COLO668 (cell line): Measurements from ENCODE around the gene LINC01488.

ENCODE experiments used
- DNase-seq: peaks from one replicate; lab custom pipeline; 2025; ENCODE audit not compliant: unreplicated experiment; lab: John Stamatoyannopoulos, UW

The LINC01488 gene

GRCh38 chr11:69444381-69445130, 36.9 kb upstream of the LINC01488 start:
- DNase-seq, result no peak

GRCh38 chr11:69445131-69445470, 36.4 kb upstream of the LINC01488 start:
- no peak for DNase-seq

- no peak for DNase-seq
Measured at GRCh38 chr11:69446108-69446507, 35.4 kb upstream of the LINC01488 start.

GRCh38 chr11:69447786-69448185, 33.7 kb upstream of the LINC01488 start:
- no peak for DNase-seq

GRCh38 chr11:69448471-69449284, 32.8 kb upstream of the LINC01488 start:
- no peak for DNase-seq

GRCh38 chr11:69449320-69450063, 32.0 kb upstream of the LINC01488 start:
- DNase-seq, result no peak

DNA sequence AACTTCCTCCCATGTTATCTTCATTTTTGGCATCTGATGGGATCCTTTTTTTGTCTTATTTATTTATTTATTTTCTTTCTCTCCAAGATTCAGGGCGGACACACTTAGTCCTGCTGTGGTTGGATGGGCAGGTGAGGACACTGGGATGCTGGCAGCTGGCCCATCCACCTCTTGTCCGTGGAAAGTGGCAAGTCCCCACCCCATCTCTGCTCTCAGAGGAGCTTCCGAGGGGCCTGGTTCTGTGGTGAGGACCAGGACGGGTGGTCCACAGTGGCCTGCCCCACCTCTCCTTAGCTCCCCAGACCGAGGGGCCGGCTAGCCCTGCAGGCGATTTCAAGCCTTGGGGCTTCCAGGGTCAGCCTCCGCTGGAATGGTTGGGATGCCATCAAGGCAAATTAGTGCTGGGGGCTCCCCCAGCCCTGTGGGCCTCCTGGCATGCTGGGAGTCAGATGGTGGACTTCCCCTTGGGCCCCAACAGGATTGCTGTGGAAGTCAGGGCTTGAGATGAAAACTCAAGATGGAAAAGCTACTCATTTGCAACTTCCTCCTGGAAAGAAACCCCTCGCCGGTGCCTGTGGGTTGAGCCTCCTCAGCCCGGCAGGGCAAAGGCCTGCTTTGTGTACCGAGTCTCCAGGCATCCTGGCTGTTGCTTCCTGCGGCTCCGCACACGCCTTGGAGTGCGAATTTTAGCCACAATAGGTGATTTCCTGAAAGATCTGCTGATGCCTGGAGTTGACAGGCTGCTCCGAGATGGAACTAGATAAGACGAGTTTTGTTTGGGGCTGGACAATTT, 31.2 kb upstream of the LINC01488 start:
- no peak for DNase-seq

GRCh38 chr11:69450857-69451220, 30.6 kb upstream of the LINC01488 start:
- DNase-seq, result no peak

GRCh38 chr11:69451289-69451688, 30.2 kb upstream of the LINC01488 start:
- no peak for DNase-seq

DNA sequence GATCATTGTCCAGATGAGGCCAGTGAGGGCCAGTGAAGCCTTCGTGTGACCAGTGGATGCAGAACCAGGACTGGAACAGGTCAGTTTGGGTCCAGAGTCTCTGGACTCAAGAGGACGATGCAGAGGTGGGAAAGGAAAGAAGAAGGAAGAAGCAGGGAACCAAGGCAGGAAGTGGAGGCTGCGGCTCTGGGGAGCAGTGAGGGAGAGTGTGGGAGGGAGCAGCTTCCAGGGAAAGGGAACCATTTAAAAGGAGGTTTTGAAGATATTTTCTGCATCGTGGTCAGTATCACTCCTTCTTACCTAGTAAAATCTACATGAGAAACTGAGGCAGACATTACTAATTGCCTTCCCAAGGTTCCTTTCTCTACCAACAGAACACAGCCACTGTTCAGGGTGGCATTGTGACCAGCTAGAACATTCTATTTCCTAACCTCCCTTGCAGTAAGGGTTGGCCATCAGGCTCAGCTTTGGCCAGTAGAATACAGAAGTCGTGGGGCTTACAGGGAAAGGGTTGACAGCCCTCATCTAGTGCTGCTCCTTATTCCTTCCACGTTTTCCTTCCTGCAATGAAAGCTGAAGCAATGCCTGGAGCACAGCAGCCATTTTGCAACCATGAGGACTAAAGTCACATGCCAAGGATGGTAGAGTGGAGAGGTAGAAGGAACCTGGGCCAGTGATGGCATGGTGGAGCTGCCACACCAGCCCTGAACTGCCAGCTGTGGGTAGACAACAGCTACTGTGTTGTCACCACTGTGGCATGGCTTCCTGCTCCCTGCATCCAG, 29.1 kb upstream of the LINC01488 start:
- no peak for DNase-seq

DNA sequence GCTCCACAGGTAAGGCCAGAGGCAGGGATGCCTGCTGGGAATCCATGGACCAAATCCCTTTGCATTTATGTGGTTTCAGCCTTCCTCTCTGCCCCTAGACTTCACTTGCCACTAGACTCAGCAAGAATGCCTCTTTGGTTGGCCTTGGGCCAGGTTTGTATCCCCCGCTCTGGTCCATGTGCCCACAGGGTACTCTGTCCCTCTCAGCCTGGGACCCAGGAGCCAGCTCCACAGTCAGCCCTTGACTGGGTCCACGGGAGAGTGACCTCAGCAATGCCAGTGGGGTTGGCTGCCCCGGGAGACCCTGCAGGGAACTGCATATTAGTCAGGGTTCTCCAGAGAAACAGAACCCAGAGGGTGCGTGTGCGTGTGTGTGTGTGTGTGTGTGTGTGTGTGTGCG, 28.3 kb upstream of the LINC01488 start:
- DNase-seq, result no peak

DNA sequence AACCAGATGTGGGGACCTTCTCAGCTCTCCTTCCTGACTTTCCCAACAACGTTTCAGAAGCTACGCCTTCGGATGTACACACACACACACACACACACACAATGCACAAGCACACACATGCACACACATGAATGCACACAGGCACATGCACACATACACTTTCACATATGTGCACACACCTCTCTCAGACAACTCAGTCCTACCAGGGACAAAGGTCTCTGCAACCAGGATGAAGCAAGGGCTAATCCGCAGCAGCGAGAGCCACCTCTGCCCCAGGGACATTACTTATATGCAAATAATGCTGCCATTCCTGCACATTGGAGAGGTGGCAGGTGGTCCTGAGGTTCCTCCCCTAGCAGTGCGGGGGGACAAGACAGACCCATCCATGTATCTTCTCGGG, 27.4 kb upstream of the LINC01488 start:
- DNase-seq, result no peak

DNA sequence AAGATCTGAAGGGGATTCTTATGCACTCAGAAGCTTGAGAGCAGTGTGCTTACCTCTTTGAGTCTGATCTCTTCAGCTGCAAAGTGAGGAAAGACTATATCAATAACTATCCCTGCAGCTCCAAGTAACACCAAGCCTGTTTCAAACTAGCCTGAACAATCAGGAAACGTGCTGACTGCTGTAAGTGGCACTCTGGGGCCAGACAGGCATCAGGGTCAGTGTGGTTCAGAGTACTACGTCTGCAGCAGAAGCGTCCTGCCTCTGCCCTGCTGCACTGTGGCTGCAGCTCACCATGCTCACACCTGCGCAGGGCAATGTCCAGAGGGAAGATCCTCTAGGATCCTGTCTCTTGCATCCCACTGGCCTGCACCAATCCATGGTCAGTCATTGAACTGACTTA, 25.5 kb upstream of the LINC01488 start:
- no peak for DNase-seq

- DNase-seq, result no peak
Measured at GRCh38 chr11:69456712-69457111, 24.8 kb upstream of the LINC01488 start.

- no peak for DNase-seq
Measured at GRCh38 chr11:69459848-69460539, 21.5 kb upstream of the LINC01488 start.

DNA sequence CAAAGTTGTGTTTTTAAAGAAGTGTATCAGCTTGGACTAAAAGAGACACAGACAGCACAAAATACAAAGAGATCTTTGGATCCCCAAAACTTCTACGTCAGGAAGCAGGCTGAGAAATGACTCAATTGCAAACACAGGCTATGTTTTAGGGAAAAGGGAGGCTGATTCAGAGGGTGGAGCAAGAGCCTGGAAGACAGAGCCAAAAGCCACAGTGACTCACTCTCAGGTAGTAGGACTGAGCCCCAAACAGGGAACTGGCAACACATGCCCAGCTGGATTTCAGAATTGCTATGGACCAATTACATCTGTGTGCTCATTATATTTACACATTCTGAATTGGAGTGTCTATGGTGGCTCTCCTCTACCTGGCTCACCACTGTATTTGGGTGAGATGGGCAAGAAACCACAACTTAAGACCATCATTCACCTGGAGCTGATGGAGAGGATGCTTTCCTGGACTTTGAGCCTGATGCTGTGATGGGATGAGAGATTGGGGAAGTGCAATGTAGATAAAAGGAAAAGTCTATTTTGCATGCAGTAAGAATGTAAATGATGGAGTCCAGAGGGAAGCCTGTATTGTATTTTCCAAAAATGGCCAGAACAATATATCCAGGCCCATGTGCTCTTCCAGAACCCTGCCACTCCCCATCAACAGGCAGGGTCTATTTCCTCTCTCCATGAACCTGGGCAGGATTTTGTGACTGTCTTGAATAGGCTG, 20.8 kb upstream of the LINC01488 start:
- DNase-seq, result no peak

DNA sequence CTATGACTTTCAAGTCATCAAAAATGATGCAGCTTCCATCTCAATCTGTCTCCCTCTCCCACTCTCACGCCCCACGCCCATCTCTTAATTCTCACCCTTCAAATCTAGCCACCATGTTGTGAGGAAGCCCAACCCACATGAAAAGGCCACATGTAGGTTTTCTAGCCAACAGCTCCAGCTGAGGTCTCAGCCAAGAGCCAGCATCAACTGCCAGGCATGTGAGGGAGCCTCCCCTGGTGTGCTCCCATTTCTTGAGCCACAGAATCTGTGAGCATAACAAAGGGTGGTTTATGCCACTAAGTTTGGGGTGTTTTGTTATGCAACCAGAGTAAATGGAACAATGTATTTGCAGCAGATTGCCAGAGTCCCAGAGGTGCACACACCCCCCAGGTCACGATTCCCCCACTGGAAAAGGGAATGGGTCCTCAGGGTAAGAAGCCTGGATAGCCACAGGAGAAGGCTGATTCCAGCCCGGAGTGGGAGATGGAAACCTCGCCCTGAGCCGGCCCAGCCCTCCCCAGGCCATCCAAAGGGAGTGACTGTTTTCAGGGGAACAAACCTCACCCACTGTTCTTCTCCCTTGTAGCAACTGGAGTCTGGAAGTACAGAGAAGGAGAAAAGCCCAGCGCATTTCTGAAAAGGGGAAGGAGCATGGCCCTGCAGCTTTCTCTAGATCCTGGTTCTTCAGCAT, 20.0 kb upstream of the LINC01488 start:
- no peak for DNase-seq

GRCh38 chr11:69462106-69462951, 19.1 kb upstream of the LINC01488 start:
- DNase-seq, result no peak
